Kidney epithelial cell (primary cell): Measurements from ENCODE around the gene MSMO1. TPM values are rescaled to one million over a fixed set of nuclear protein-coding genes. Genes with fewer than 3 reads are reported as not detected.
A peak's percentile ranks its signal among the peaks of the same experiment; 100 is the strongest.

ENCODE experiments used
- DNase-seq: peaks from one replicate; pipeline ENCODE4 v3.0.0-alpha.2; 2010; ENCODE audit warnings: low read depth
- H3K27me3 ChIP-seq: 2 replicates; pipeline ENCODE4 v1.6.0; 2011; ENCODE audit warnings: low read length; ENCODE audit not compliant: control insufficient read depth, insufficient read depth
- H3K36me3 ChIP-seq: 2 replicates; pipeline ENCODE4 v1.5.1; 2011; ENCODE audit warnings: low read length; ENCODE audit not compliant: control insufficient read depth, insufficient read depth
- H3K4me3 ChIP-seq: 2 replicates; pipeline ENCODE4 v1.5.1; 2011; ENCODE audit warnings: low read depth, mild to moderate bottlenecking, control low read depth, low read length
- total RNA-seq: library from RNA; depleted of rRNA; stranded (reverse); fragments of >200 nt; gene quantifications from 2 replicates; pipeline ENCODE4 v1.2.3, GENCODE V29; 2015
- TF ChIP-seq, protein P1 (sequence below): IDR thresholded peaks from 2 replicates; pipeline ENCODE4 v1.5.1; 2011; ENCODE audit warnings: mild to moderate bottlenecking, moderate library complexity, low read length, control low read depth, inconsistent platforms; ENCODE audit not compliant: insufficient read depth, poor library complexity, severe bottlenecking

Gene MSMO1
- total RNA-seq, 1 donor from 2014 or later, result 228 TPM

DNA sequence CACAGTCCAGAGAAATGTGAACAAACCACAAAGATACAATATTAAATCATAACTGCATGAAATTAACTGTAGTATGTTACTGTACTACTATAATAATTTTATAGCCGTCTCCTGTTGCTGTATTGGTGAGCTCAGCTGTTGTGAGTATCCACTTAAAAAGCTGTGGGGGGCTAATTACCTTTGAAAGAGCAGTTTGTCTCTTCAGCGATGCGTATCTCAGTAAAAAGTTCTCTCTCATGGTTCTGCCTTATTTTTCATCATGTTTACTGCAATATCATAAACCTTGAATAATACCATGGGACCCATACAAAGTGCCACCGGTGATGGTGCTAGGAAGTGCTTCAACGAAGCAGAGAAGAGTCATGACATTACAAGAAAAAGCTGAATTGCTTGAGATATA lies 8.4 kb upstream of the MSMO1 start:
- TF ChIP-seq, protein P1, sequence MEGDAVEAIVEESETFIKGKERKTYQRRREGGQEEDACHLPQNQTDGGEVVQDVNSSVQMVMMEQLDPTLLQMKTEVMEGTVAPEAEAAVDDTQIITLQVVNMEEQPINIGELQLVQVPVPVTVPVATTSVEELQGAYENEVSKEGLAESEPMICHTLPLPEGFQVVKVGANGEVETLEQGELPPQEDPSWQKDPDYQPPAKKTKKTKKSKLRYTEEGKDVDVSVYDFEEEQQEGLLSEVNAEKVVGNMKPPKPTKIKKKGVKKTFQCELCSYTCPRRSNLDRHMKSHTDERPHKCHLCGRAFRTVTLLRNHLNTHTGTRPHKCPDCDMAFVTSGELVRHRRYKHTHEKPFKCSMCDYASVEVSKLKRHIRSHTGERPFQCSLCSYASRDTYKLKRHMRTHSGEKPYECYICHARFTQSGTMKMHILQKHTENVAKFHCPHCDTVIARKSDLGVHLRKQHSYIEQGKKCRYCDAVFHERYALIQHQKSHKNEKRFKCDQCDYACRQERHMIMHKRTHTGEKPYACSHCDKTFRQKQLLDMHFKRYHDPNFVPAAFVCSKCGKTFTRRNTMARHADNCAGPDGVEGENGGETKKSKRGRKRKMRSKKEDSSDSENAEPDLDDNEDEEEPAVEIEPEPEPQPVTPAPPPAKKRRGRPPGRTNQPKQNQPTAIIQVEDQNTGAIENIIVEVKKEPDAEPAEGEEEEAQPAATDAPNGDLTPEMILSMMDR, result no peak
- no peaks in the 10 kb centered on the region for H3K27me3 ChIP-seq
- no peak overlapping the region for H3K4me3 ChIP-seq
- no peaks in the 10 kb centered on the region for H3K36me3 ChIP-seq
- no peak for DNase-seq

DNA sequence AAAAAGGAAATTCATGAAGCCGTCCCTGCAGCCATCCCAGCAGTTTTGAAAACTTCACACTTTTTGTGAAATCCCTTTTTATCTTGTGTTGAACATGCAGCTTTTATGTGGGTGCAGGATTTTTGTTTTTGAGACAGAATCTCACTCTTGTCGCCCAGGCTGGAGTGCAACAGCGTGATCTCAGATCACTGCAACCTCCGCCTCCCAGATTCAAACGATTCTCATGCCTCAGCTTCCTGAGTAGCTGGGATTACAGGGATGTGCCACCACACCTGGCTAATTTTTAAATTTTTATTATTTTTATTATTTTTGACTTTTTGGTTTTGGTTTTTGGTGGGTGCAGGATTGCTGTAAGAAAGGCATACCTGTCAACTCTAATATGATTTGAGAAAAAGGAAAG lies 8.0 kb upstream of the MSMO1 start:
- Histone ChIP-seq H3K36me3 (peaks cover under 1% of the 10 kb centered on the region), H3K27me3 (no peaks in the 10 kb centered on the region), H3K4me3 (no peak overlapping the region)
- TF ChIP-seq, protein P1, result no peak
- DNase-seq, result no peak

DNA sequence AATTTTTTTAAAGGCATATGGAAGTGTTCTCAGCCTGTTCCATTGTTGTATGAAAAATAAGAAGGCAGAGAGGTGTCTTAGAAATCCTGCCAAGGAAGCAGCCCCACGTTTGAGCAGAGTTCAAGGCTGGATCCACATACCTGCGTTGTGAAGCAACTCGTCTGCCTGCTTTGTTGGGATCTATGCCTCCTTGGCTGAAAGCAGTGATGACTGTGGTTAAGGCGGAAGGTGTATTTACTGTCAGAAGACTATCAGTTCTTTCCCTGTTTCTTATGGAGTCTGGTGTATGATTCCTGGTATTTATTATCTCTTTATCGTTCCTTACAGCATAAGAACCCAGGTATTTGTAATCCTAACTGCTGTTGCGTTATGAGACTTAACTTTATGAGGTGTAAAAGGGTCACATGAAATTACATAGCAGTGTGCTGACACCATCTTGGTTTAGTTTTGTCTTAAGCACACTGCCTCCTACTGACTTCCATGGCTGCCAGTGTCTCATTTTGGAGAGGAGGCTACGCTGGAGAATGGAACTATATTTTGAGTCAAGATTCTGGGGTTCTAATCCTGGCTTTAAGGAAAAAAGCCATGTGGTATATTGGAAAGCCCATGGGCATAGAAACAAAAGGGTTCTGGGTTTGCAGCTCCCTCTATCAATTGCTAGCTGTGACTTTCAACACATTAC lies 3.1 kb upstream of the MSMO1 start:
- Histone ChIP-seq H3K4me3 (no peak overlapping the region), H3K27me3 (no peaks in the 10 kb centered on the region), H3K36me3 (peaks cover 2% of the 10 kb centered on the region)
- TF ChIP-seq, protein P1, result no peak
- no peak for DNase-seq

DNA sequence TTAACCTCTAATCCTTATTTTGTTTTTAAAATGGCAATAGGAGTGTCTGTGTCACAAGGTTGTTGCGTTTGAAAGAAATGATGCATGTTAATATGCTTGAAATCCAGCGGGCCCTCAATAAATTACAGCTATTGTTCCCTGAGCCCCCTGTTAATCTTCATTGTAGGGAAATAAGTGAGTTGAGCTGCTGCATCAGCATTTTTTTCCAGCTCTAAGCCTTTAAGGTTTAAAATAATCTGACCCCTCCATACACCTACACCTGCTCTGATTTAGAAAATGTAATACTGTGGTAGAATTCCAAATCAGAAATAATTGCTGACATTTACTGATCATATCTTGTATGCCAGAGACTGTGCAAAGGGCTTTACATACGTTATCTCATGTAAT lies 2.6 kb upstream of the MSMO1 start:
- TF ChIP-seq, protein P1, result no peak
- no peak overlapping the region for H3K4me3 ChIP-seq

DNA sequence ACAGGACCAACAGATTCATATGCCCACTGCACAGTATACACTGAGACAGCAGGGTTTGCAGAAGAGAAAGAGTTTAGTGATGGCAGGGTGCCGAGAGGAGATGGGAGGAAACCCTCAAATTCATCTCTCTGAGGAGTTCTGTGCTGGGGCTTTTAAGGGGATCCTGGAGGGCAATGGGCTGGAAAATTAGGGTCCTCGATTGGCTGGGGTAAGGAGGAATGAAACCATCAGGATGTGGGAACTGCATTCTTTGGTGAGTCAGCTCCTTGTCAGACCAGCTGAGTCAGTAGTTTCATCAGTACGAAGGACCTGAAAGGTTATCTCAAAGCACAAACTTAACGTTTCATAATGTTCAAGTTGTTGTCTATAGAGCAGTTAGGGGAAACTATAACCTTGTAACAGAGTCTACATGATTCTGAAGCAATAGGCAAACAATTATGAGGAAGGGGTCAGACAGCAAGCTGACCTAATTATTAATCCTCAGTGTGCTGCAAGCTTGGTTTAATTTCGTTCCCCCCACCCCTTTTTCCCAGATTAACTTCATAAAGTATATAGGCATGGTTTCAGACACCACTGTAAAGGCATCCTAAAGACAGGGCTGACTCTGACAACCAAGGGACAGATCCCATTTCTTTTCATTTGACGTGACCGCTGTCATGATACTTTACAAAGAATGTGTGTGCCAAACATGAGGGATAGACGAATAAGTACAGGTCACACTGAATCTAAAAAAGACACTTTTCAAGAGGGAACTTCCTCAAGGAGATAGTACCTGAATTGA lies 1.5 kb upstream of the MSMO1 start:
- Histone ChIP-seq H3K36me3 (peaks cover 2% of the 10 kb centered on the region), H3K4me3 (no peak overlapping the region), H3K27me3 (no peaks in the 10 kb centered on the region)
- TF ChIP-seq, protein P1, result no peak
- peak; percentile 82 for DNase-seq

More for the DNA sequence above, 2.6 kb upstream of the MSMO1 start:
- no peak for DNase-seq
- Histone ChIP-seq H3K36me3 (peaks cover 2% of the 10 kb centered on the region), H3K27me3 (no peaks in the 10 kb centered on the region)
